ENCODE results near the gene CAMK1D.

CAMK1D gene

GRCh38 chr10:12685261-12686058 lies 336.1 kb downstream of the CAMK1D start:
- in situ Hi-C loops (cut with MboI; ENCODE audit: low sequenced_read_pairs), result no loop called here

- in situ Hi-C loops (cut with MboI; ENCODE audit: low sequenced_read_pairs), result no loop called here
These were observed 338.6 kb downstream of the CAMK1D start for GRCh38 chr10:12687996-12688395.

DNA sequence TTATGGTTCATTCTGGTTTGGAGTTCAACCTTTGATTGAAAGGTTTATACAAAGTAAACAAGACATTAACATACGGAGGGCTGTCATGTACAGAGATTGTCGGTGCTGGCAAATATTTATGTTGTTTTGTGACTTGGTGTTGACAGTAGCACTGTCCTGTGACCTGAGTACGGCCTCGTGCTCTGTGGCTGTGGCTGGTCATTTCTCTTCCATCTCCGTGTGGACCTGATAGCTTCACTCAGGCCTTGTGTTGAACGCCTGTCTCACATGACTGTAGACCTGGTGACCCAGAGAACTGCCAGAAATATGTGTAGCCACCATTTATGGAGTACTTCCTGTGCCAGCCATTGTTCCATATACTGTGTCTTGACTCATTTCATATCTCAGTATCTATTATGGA lies 340.5 kb downstream of the CAMK1D start:
- in situ Hi-C loops (cut with MboI; ENCODE audit: low sequenced_read_pairs), result no loop called here

DNA sequence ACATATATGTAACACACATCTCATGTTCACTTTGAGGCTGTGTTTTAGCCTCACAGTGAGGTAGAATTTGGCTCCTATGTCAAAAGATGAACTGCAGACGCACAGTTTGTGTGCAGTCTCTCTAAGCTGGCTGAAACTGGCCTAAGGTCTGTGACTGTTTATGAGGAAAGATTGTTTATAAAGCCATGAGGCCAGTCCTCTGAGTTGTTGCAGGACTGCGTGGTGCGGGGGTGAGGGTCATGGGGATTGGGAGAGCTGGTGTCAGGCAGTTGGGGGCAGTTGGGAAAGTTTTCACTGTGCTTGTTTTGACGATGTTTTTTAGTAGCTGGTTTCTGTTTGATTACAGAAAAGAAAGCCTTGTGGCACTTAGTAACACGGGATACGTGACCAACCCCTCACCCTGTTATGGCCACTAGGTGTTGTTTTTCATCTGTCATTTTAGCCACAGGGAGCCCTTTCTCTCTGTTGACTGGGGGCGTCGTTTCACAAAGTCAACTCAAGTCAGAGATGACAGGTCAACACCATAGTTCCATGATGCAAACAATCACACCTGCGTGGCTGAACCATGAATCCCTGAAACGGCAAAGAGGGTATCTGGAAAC lies 341.3 kb downstream of the CAMK1D start:
- in situ Hi-C loops (cut with MboI; ENCODE audit: low sequenced_read_pairs), result no loop called here

- in situ Hi-C loops (cut with MboI; ENCODE audit: low sequenced_read_pairs), result no loop called here
These were observed 342.2 kb downstream of the CAMK1D start for GRCh38 chr10:12691596-12691995.

GRCh38 chr10:12697764-12698163 lies 348.4 kb downstream of the CAMK1D start:
- in situ Hi-C loops (cut with MboI; ENCODE audit: low sequenced_read_pairs), result no loop called here

DNA sequence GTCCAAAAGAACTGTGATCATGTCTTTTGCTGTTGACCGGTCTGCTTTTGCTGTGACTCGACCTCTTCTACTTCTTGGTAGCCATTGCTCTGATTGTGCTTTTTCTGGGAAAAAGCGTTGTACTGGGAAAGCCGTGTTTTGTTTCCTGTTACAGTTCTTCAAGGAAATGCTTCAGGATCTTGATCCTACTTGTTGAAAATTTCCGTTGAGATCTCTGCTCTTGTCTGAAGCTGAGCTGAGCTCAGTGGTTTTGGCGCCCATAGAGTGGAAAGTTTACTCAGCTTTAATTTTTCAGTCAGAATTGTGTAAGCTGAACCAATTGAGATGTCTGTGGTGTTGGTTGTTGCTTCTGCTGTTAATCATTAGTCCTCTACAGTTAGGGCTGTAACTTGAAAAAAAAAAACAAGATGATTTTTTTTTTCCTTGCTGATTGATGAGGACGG lies 349.9 kb downstream of the CAMK1D start:
- in situ Hi-C loops (cut with MboI; ENCODE audit: low sequenced_read_pairs), result no loop called here

GRCh38 chr10:12699781-12700556 lies 350.6 kb downstream of the CAMK1D start:
- in situ Hi-C loops (cut with MboI; ENCODE audit: low sequenced_read_pairs), result no loop called here

- in situ Hi-C loops (cut with MboI; ENCODE audit: low sequenced_read_pairs), result no loop called here
These were observed 351.2 kb downstream of the CAMK1D start for GRCh38 chr10:12700557-12700874.

- in situ Hi-C loops (cut with MboI; ENCODE audit: low sequenced_read_pairs), result no loop called here
These were observed 352.3 kb downstream of the CAMK1D start for GRCh38 chr10:12701696-12702095.

- in situ Hi-C loops (cut with MboI; ENCODE audit: low sequenced_read_pairs), result no loop called here
These were observed 352.9 kb downstream of the CAMK1D start for GRCh38 chr10:12702215-12702770.

- in situ Hi-C loops (cut with MboI; ENCODE audit: low sequenced_read_pairs), result no loop called here
These were observed 353.8 kb downstream of the CAMK1D start for GRCh38 chr10:12703126-12703525.

DNA sequence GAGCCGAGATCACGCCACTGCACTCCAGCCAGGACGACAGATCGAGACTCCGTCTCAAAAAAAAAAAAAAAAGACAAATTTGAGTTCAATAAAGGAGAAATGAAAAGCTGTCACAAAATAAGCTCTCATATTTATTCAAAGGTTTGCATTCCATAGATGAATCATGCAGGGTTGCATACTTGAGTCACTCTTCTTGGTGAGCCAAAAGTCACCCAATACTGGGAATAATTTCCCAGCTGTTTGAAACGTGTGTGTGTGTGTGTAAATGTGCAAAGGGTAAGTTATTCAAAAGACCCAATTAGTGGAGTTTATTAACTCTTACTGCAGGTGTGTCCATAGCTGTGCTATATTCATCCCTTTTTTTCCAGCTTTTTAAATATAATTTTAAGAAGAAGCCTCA lies 354.5 kb downstream of the CAMK1D start:
- in situ Hi-C loops (cut with MboI; ENCODE audit: low sequenced_read_pairs), result no loop called here

GRCh38 chr10:12704488-12704887 lies 355.1 kb downstream of the CAMK1D start:
- in situ Hi-C loops (cut with MboI; ENCODE audit: low sequenced_read_pairs), result no loop called here

DNA sequence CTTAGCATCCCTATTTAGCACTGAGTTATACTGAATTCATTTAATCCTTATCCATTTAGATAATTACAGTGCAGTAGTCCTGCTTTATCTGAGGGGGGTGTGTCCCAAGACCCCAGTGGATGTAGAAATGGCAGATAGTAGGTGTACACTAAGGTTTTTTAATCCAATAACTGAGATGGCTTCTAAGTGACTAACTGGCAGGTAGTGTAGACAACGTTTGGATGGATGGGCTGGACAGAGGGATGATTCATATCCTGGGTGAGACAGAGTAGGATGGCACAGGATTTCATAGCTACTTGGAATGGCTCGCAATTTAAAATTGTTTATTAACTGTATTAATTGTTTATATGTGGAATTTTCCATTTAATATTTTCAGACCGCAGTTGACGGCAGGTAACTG lies 356.6 kb downstream of the CAMK1D start:
- in situ Hi-C loops (cut with MboI; ENCODE audit: low sequenced_read_pairs), result no loop called here

- in situ Hi-C loops (cut with MboI; ENCODE audit: low sequenced_read_pairs), result no loop called here
These were observed 358.3 kb downstream of the CAMK1D start for GRCh38 chr10:12707461-12708185.

DNA sequence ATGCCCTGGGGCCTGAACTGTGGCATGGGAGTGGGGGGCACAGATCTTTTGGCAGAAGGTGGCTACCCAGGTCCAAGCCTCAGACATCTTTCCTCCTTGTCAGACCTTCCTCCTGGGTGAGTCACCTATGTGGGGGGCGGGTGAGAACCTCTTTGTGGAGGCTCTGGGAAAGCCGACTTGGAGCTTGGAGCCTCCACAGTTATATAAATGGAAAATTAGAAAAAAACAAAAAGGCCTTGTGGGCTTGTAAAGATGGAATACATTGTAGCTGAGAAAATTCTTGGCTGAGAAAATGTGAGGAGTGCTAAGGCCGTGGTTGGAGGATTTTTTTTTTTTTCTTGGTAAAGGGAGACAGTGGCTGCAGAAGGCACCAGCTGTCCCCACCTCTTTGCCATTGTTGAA lies 359.7 kb downstream of the CAMK1D start:
- in situ Hi-C loops (cut with MboI; ENCODE audit: low sequenced_read_pairs), result no loop called here

DNA sequence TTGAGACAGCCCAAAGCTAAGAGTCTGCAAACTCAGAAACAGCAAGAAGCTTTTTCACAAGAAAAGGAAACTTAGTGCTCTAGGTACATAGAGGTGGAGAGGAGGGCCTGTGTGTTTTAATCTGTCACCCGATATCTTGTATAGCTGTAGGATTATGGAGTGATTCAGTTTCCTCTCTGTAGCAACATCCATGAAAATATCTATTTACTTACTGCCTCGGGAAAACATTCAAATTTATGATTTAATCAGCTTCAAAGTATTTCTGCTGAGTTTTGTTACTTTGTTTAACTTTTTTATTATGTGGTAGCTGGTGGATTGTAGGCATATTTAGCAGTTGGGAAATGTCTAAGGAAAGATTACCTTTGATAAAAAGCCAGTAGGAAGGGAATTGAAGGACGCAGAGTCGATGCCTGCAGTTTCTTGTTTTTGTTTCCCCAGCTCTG lies 360.2 kb downstream of the CAMK1D start:
- in situ Hi-C loops (cut with MboI; ENCODE audit: low sequenced_read_pairs), result no loop called here

DNA sequence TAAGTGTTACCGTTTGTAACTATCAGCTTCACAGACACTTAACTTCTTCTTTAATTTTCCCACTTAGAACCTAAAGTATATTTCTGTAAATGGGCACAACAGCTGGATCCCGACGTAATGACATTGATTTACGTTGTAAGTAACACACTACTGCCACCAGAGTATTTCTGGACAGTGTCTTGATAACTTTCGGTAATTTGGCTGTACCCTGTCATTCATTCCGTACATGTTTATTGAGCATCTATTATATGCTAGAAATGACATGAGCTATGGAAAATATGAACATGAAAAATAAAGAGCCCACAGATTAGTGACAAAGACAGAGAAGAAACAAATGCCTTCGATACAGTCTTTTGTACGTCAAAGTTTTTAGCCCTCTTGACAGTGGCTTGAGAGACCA lies 360.8 kb downstream of the CAMK1D start:
- in situ Hi-C loops (cut with MboI; ENCODE audit: low sequenced_read_pairs), result no loop called here

DNA sequence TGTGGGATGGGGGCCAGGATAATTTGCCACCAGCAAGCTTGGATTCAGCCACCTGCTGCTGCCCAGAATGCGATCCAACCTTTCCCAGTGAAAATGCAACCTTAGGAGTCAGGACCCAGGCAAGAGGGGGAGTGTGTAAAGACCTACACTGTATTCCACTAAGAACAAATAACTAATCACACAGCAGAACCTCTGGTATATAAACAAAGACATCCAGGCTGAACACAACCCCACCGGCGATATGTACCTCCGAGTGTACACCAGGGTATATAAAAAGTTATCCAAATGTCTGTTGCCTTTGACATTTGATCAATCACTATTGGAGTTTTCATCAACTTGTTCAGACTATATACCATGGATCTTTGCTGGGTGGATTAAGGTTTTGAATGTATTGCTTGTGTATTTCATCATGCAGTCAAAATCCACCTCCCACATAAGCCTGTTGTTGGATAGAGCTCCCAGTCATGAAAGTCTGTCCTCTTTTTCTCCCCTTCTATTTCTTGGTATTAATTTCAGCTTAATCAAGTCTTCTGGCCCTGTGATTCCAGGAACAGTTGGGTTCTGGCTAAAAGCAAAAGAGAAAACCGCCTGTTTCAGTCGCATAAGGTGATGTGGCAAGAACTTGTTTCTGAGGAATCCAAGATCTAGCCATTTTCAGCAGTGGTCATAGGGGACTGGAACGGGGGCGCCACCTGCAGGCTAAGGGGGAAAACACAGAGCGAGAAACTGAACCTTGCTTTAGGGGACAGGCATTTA lies 361.4 kb downstream of the CAMK1D start:
- in situ Hi-C loops (cut with MboI; ENCODE audit: low sequenced_read_pairs), result no loop called here
